DND-41 (cell line): ENCODE measurements around the gene CCNG2.

Experiments
- CTCF ChIP-seq: IDR thresholded peaks from 2 replicates; pipeline ENCODE4 v1.5.1; 2012; ENCODE audit warnings: borderline replicate concordance, low read length, moderate library complexity, mild to moderate bottlenecking; ENCODE audit not compliant: poor library complexity, severe bottlenecking; ENCODE audit errors: extremely low read depth
- EZH2 ChIP-seq: IDR thresholded peaks from 3 replicates; pipeline ENCODE4 v1.6.1; 2012; ENCODE audit warnings: borderline replicate concordance, low read depth, mild to moderate bottlenecking, moderate library complexity, low read length, inconsistent platforms; ENCODE audit not compliant: severe bottlenecking

GRCh38 chr4:77163641-77164040 lies 6.6 kb downstream of the CCNG2 start:
- TF ChIP-seq CTCF (no peak), EZH2 (no peak)
